ENCODE data around the gene CLDN9. TPM values are rescaled to one million over a fixed set of nuclear protein-coding genes. Genes with fewer than 3 reads are reported as not detected.

The CLDN9 gene
- polyA plus RNA-seq, 1 donor from 2014 or later, result not detected

- Histone ChIP-seq H3K36me3 (ENCODE audit: insufficient read depth, low read length) (no peaks in the 10 kb centered on the region), H3K79me2 (replicated peaks; ENCODE audit: insufficient read depth, low read length) (no peaks in the 10 kb centered on the region), H3K27me3 (ENCODE audit: insufficient read depth, low read depth, low read length) (peaks cover 13% of the 10 kb centered on the region), H3K9me2 (ENCODE audit: insufficient read depth, low read length) (no peaks in the 10 kb centered on the region), H3K4me2 (ENCODE audit: low read length) (no peak overlapping the region), H2AFZ (ENCODE audit: low read depth, low read length) (no peak overlapping the region), H3K27ac (ENCODE audit: low read length) (no peak overlapping the region), H3K9me3 (ENCODE audit: low read length) (no peaks in the 10 kb centered on the region), H3K4me3 (ENCODE audit: low read length) (no peak overlapping the region), H3K9ac (ENCODE audit: low read length) (no peak overlapping the region), H3F3A (ENCODE audit: insufficient read depth, low read length, poor library complexity, severe bottlenecking) (no peaks in the 10 kb centered on the region), H4K20me1 (ENCODE audit: insufficient read depth) (no peaks in the 10 kb centered on the region)
- no peak for TF ChIP-seq RAD21 (conservative IDR thresholded peaks at IDR 0.05)
- TF ChIP-seq, protein P1, sequence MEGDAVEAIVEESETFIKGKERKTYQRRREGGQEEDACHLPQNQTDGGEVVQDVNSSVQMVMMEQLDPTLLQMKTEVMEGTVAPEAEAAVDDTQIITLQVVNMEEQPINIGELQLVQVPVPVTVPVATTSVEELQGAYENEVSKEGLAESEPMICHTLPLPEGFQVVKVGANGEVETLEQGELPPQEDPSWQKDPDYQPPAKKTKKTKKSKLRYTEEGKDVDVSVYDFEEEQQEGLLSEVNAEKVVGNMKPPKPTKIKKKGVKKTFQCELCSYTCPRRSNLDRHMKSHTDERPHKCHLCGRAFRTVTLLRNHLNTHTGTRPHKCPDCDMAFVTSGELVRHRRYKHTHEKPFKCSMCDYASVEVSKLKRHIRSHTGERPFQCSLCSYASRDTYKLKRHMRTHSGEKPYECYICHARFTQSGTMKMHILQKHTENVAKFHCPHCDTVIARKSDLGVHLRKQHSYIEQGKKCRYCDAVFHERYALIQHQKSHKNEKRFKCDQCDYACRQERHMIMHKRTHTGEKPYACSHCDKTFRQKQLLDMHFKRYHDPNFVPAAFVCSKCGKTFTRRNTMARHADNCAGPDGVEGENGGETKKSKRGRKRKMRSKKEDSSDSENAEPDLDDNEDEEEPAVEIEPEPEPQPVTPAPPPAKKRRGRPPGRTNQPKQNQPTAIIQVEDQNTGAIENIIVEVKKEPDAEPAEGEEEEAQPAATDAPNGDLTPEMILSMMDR (IDR thresholded peaks at IDR 0.05; ENCODE audit: poor library complexity, severe bottlenecking), result no peak
- TF ChIP-seq, protein P2, sequence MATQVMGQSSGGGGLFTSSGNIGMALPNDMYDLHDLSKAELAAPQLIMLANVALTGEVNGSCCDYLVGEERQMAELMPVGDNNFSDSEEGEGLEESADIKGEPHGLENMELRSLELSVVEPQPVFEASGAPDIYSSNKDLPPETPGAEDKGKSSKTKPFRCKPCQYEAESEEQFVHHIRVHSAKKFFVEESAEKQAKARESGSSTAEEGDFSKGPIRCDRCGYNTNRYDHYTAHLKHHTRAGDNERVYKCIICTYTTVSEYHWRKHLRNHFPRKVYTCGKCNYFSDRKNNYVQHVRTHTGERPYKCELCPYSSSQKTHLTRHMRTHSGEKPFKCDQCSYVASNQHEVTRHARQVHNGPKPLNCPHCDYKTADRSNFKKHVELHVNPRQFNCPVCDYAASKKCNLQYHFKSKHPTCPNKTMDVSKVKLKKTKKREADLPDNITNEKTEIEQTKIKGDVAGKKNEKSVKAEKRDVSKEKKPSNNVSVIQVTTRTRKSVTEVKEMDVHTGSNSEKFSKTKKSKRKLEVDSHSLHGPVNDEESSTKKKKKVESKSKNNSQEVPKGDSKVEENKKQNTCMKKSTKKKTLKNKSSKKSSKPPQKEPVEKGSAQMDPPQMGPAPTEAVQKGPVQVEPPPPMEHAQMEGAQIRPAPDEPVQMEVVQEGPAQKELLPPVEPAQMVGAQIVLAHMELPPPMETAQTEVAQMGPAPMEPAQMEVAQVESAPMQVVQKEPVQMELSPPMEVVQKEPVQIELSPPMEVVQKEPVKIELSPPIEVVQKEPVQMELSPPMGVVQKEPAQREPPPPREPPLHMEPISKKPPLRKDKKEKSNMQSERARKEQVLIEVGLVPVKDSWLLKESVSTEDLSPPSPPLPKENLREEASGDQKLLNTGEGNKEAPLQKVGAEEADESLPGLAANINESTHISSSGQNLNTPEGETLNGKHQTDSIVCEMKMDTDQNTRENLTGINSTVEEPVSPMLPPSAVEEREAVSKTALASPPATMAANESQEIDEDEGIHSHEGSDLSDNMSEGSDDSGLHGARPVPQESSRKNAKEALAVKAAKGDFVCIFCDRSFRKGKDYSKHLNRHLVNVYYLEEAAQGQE (IDR thresholded peaks at IDR 0.05; ENCODE audit: borderline replicate concordance), result no peak
These were observed 12.6 kb downstream of the CLDN9 start for GRCh38 chr16:3025032-3026002.

- Histone ChIP-seq H3K4me3 (ENCODE audit: low read length) (no peak overlapping the region), H3K9me2 (ENCODE audit: insufficient read depth, low read length) (no peaks in the 10 kb centered on the region), H3K9me3 (ENCODE audit: low read length) (no peaks in the 10 kb centered on the region), H4K20me1 (ENCODE audit: insufficient read depth) (no peaks in the 10 kb centered on the region), H3K27me3 (ENCODE audit: insufficient read depth, low read depth, low read length) (peaks cover 7% of the 10 kb centered on the region), H3K79me2 (replicated peaks; ENCODE audit: insufficient read depth, low read length) (no peaks in the 10 kb centered on the region), H3K27ac (ENCODE audit: low read length) (no peak overlapping the region), H3F3A (ENCODE audit: insufficient read depth, low read length, poor library complexity, severe bottlenecking) (no peaks in the 10 kb centered on the region), H3K4me2 (ENCODE audit: low read length) (no peak overlapping the region), H3K9ac (ENCODE audit: low read length) (no peak overlapping the region), H3K36me3 (ENCODE audit: insufficient read depth, low read length) (no peaks in the 10 kb centered on the region), H2AFZ (ENCODE audit: low read depth, low read length) (no peak overlapping the region)
- TF ChIP-seq POLR2AphosphoS5 (IDR thresholded peaks at IDR 0.05) (no peak), TAF1 (IDR thresholded peaks at IDR 0.05; ENCODE audit: low read depth) (no peak), EP300 (conservative IDR thresholded peaks at IDR 0.05; ENCODE audit: poor library complexity, severe bottlenecking) (no peak), MXI1 (conservative IDR thresholded peaks at IDR 0.05; ENCODE audit: poor library complexity, severe bottlenecking) (no peak), RAD21 (conservative IDR thresholded peaks at IDR 0.05) (no peak), SMC3 (conservative IDR thresholded peaks at IDR 0.05; ENCODE audit: poor library complexity) (no peak), EZH2 (IDR thresholded peaks at IDR 0.05; ENCODE audit: borderline replicate concordance, insufficient read depth, low read length, poor library complexity, severe bottlenecking) (no peak)
- TF ChIP-seq, protein P2 (IDR thresholded peaks at IDR 0.05; ENCODE audit: borderline replicate concordance), result no peak
- TF ChIP-seq, protein P1 (IDR thresholded peaks at IDR 0.05; ENCODE audit: poor library complexity, severe bottlenecking), result no peak
These were observed 13.3 kb downstream of the CLDN9 start for GRCh38 chr16:3026003-3026378.

All from neural cell (in vitro differentiated cells).